Right atrium auricular region (tissue), 2 donors: ENCODE results near the gene MSRB3. TPM values are rescaled to one million over a fixed set of nuclear protein-coding genes. Genes with fewer than 3 reads are reported as not detected.

Experiments used
- DNase-seq: peaks from one replicate; pipeline ENCODE4 v3.0.0-alpha.2; 2019; ENCODE audit warnings: low spot score
- H3K27ac ChIP-seq, 2 donors: fragments of 200-600 bp; sonication (generic); 1 replicate in 1 of 2; 2 replicates in 1 of 2; pipeline ENCODE4 v1.5.1; 2016 to 2019
- H3K27me3 ChIP-seq, 2 donors: fragments of 200-600 bp; sonication (generic); one replicate each; pipeline versions ENCODE4 v1.5.1 to v1.6.0; 2017 to 2019
- H3K36me3 ChIP-seq: fragments of 200-600 bp; sonication (generic); one replicate; pipeline ENCODE4 v1.5.1; 2016
- H3K4me1 ChIP-seq, 2 donors: fragments of 200-600 bp; sonication (generic); one replicate each; pipeline versions ENCODE4 v1.5.1 to v1.6.0; 2017 to 2019
- H3K4me3 ChIP-seq, 2 donors: fragments of 200-600 bp; sonication (generic); 1 replicate in 1 of 2; 2 replicates in 1 of 2; pipeline ENCODE4 v1.5.1; 2017 to 2019; ENCODE audit warnings: mild to moderate bottlenecking in 1 of 2, moderate library complexity in 1 of 2
- H3K9me3 ChIP-seq, 2 donors: fragments of 200-600 bp; sonication (generic); one replicate each; pipeline ENCODE4 v1.5.1; 2019
- total RNA-seq, 2 donors: library from RNA; depleted of rRNA; stranded (reverse); fragments of >200 nt; gene quantifications; one replicate each; pipeline ENCODE4 v1.1.0, GENCODE V29; 2016
- TF ChIP-seq, protein P1 (sequence below), 2 donors: fragments of 200-600 bp; sonication (generic); IDR thresholded peaks; one replicate each; pipeline ENCODE4 v1.5.1; 2019; ENCODE audit warnings: antibody characterized with exemption in 2 of 2

Gene MSRB3
- total RNA-seq, 2 donors from 2014 or later, result 98.3 to 108 TPM

DNA sequence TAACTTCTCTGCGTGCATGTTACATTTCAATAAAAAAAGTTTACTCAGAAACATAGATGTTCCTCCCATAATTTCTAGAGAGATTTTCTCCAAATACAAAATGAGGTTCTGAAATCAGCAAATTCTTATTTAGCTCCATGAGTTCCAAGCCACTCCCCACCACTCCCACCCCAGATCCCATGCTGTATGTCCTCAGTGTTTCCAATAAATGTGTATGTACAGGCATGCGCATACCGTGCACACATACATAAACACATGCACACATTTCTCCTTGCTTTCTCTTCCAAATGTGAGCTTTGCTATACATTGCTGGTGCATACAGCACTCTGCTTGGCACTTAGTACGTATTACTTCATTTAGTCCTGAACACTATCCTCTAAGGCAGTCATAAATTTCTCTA lies 209.7 kb downstream of the MSRB3 start:
- no peak overlapping the region for H3K4me3 ChIP-seq
- TF ChIP-seq, protein P1, sequence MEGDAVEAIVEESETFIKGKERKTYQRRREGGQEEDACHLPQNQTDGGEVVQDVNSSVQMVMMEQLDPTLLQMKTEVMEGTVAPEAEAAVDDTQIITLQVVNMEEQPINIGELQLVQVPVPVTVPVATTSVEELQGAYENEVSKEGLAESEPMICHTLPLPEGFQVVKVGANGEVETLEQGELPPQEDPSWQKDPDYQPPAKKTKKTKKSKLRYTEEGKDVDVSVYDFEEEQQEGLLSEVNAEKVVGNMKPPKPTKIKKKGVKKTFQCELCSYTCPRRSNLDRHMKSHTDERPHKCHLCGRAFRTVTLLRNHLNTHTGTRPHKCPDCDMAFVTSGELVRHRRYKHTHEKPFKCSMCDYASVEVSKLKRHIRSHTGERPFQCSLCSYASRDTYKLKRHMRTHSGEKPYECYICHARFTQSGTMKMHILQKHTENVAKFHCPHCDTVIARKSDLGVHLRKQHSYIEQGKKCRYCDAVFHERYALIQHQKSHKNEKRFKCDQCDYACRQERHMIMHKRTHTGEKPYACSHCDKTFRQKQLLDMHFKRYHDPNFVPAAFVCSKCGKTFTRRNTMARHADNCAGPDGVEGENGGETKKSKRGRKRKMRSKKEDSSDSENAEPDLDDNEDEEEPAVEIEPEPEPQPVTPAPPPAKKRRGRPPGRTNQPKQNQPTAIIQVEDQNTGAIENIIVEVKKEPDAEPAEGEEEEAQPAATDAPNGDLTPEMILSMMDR (IDR thresholded peaks at IDR 0.05), result no peak
- no peaks in the 10 kb centered on the region for H3K27me3 ChIP-seq
- DNase-seq, result no peak
- H3K27ac ChIP-seq, result no peak overlapping the region
- no peaks in the 10 kb centered on the region for H3K36me3 ChIP-seq
- H3K4me1 ChIP-seq, result no peaks in the 10 kb centered on the region
- H3K9me3 ChIP-seq, result peaks cover 0 to 11% of the 10 kb centered on the region in 2 donors

DNA sequence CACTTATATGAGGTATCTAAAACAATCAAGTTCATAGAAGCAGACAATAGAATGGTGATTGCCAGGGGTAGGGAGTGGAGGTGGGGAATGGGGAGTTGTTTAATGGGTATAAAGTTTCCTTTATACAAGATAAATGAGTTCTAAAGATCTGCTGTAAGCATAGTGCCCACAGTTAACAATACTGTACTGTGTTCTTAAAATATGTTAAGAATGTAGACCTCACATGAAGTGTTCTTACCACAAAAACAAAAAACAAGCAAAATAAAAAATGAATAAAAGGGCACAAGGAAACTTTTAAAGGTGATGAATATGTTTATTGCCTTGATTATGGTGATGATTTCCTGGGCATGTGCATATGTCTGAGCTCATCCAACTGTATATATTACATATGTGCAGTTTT lies 211.8 kb downstream of the MSRB3 start:
- H3K27me3 ChIP-seq, result no peaks in the 10 kb centered on the region
- no peak overlapping the region for H3K27ac ChIP-seq
- H3K9me3 ChIP-seq, result no peaks in the 10 kb centered on the region
- H3K36me3 ChIP-seq, result no peaks in the 10 kb centered on the region
- TF ChIP-seq, protein P1 (IDR thresholded peaks at IDR 0.05), result no peak
- no peak overlapping the region for H3K4me3 ChIP-seq
- H3K4me1 ChIP-seq, result no peaks in the 10 kb centered on the region
- DNase-seq, result no peak

DNA sequence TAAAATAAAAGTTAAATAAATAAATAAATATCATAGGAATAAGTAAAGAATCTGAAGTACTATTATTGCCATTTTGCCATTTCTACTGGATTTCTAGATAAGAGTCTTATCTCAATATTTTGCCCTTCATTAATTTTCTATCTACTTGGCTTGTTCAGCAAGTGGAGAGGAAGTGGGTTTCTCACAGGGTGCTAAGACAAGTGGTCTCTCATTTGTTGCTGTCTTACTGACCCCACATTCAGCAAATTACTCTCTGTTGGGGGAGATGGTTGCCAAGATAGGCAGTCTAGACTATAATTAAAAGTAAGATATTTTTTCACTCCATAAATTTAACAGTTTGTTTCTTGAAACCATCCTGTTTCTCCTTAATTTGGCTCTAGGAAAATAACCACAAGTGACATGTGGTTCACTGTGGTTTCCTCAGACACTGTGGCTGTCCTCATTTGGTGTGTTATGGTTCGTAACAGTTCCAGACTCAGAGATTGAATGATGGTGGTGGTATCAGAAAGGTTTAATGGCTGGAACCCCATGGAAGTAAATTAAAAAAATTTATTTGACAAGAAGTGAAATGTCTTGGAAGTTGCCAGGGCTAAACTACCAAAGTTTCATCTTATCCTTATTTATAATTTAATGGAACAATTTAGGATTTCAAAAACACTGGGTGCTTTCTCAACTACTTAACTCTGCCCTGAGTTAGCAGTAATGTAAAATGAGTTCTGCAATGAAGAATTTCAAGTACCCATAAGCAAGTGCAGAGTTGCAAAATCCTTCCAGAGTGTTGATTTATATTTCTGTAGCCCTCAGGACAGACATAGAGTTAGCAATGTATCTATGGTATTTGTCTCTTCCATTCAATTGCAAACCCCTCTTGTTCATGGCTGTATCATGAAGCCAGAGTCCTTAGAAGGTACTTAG lies 214.8 kb downstream of the MSRB3 start:
- no peaks in the 10 kb centered on the region for H3K36me3 ChIP-seq
- TF ChIP-seq, protein P1 (IDR thresholded peaks at IDR 0.05), result no peak
- no peak overlapping the region for H3K27ac ChIP-seq
- no peak for DNase-seq
- H3K4me1 ChIP-seq, result no peaks in the 10 kb centered on the region
- H3K9me3 ChIP-seq, result no peaks in the 10 kb centered on the region
- H3K4me3 ChIP-seq, result no peak overlapping the region
- H3K27me3 ChIP-seq, result no peaks in the 10 kb centered on the region

DNA sequence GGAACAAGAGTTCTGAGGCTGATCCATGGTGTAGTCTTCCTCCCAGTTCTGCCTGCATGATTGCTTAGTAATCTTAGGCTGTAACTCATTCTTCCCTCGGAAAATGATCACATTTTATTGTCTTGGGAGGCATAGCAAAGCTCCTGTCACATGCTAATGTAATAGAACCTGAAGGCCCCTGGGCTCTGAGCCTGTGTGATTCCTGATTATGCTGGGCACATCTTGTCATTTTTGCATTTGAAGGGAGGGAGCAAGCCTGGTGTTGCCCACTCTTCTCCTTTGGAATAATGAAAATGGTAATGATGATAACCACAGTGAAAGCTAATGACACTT lies 215.4 kb downstream of the MSRB3 start:
- H3K4me1 ChIP-seq, result no peaks in the 10 kb centered on the region
- no peak overlapping the region for H3K27ac ChIP-seq
- no peak for DNase-seq
- no peaks in the 10 kb centered on the region for H3K27me3 ChIP-seq
- TF ChIP-seq, protein P1 (IDR thresholded peaks at IDR 0.05), result no peak
- no peak overlapping the region for H3K4me3 ChIP-seq
- H3K36me3 ChIP-seq, result no peaks in the 10 kb centered on the region
- H3K9me3 ChIP-seq, result no peaks in the 10 kb centered on the region

DNA sequence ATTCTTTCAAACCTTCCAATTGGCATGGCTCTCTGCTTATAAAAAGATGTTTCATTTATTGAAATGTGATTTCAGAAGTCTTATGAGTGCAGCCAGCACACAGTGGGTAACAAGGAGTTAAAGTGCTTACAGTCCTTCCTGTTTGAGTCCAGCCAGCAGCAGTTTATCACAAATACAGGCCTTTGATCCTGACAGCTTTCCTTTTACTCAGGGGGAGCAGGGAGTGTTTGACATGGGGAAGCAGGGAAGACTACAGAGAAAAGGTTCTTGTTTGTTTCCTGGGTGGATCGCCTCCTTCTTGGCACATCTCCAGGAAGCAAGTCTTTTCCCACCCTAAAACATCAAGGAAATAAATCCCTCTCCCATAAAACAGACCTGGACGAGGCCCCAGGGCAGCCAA lies 216.1 kb downstream of the MSRB3 start:
- no peaks in the 10 kb centered on the region for H3K9me3 ChIP-seq
- no peak for DNase-seq
- no peak overlapping the region for H3K27ac ChIP-seq
- no peaks in the 10 kb centered on the region for H3K36me3 ChIP-seq
- H3K4me1 ChIP-seq, result no peaks in the 10 kb centered on the region
- no peak overlapping the region for H3K4me3 ChIP-seq
- TF ChIP-seq, protein P1 (IDR thresholded peaks at IDR 0.05), result no peak
- no peaks in the 10 kb centered on the region for H3K27me3 ChIP-seq

DNA sequence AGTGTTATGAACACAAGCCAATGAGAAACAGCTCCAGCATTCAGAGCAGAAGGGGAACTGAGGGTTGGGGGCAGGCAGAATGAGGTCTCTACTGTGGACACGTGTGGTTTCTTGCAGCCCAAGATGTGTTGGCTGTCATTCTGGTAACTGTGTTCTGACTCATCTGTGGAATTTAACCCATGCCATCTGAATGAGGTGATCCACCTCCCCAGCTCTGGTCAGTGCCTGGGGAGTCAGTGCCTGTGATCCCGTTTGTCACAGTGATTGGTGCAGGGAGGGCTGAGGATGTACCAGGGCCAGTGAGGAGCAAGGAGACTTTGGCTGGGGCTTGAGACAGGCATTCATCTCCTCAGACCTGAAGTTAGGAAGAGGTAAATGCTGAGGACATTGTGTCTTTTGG lies 216.8 kb downstream of the MSRB3 start:
- TF ChIP-seq, protein P1 (IDR thresholded peaks at IDR 0.05), result no peak
- DNase-seq, result no peak
- H3K36me3 ChIP-seq, result no peaks in the 10 kb centered on the region
- peaks cover 0 to under 1% of the 10 kb centered on the region in 2 donors for H3K4me1 ChIP-seq
- H3K4me3 ChIP-seq, result no peak overlapping the region
- no peak overlapping the region for H3K27ac ChIP-seq
- no peaks in the 10 kb centered on the region for H3K27me3 ChIP-seq
- H3K9me3 ChIP-seq, result no peaks in the 10 kb centered on the region
